Islet precursor cell (in vitro differentiated cells): ENCODE results near the gene FIBCD1.
A peak's percentile ranks its signal among the peaks of the same experiment; 100 is the strongest.

Experiments
- DNase-seq: peaks from one replicate; pipeline ENCODE4 v3.0.0-alpha.2; 2018

FIBCD1 gene

GRCh38 chr9:130874783-130875182 is 64.3 kb downstream of the FIBCD1 start:
- DNase-seq: no peak

- DNase-seq: no peak
Measured at GRCh38 chr9:130873966-130874365, 65.1 kb downstream of the FIBCD1 start.

GRCh38 chr9:130872912-130873503 is 66.0 kb downstream of the FIBCD1 start:
- DNase-seq: no peak

- DNase-seq: no peak
Measured at GRCh38 chr9:130872508-130872907, 66.5 kb downstream of the FIBCD1 start.

GRCh38 chr9:130872093-130872492 is 67.0 kb downstream of the FIBCD1 start:
- no peak for DNase-seq

- DNase-seq: no peak
Measured at GRCh38 chr9:130871395-130872062, 67.5 kb downstream of the FIBCD1 start.

- no peak for DNase-seq
Measured at GRCh38 chr9:130870491-130871381, 68.3 kb downstream of the FIBCD1 start.

GRCh38 chr9:130869250-130869649 is 69.8 kb downstream of the FIBCD1 start:
- no peak for DNase-seq

GRCh38 chr9:130868230-130868629 is 70.8 kb downstream of the FIBCD1 start:
- no peak for DNase-seq

GRCh38 chr9:130867556-130867955 is 71.5 kb downstream of the FIBCD1 start:
- no peak for DNase-seq

GRCh38 chr9:130866474-130866965 is 72.5 kb downstream of the FIBCD1 start:
- peak; percentile 95 for DNase-seq

GRCh38 chr9:130865921-130866320 is 73.1 kb downstream of the FIBCD1 start:
- no peak for DNase-seq

GRCh38 chr9:130864541-130864940 is 74.5 kb downstream of the FIBCD1 start:
- no peak for DNase-seq

GRCh38 chr9:130862747-130863146 is 76.3 kb downstream of the FIBCD1 start:
- no peak for DNase-seq

GRCh38 chr9:130862217-130862616 is 76.8 kb downstream of the FIBCD1 start:
- DNase-seq: no peak

GRCh38 chr9:130861372-130862180 is 77.5 kb downstream of the FIBCD1 start:
- DNase-seq: no peak

GRCh38 chr9:130860458-130861316 is 78.4 kb downstream of the FIBCD1 start:
- peak; percentile 92 for DNase-seq

GRCh38 chr9:130858739-130859705 is 80.0 kb downstream of the FIBCD1 start:
- no peak for DNase-seq

- DNase-seq: peak; percentile 93
Measured at GRCh38 chr9:130857864-130858738, 80.9 kb downstream of the FIBCD1 start.
